ENCODE results near the gene CARD11.
"Not testable (repeated sequence)": the region's sequence is repeated elsewhere in the genome, so short reads cannot be mapped to it uniquely, and the experiment has no call there.

The CARD11 gene

GRCh38 chr7:2959103-2959680, 84.5 kb downstream of the CARD11 start:
- DNase-seq: no peak

- DNase-seq: no peak
These were observed 85.1 kb downstream of the CARD11 start for GRCh38 chr7:2958416-2959102.

DNA sequence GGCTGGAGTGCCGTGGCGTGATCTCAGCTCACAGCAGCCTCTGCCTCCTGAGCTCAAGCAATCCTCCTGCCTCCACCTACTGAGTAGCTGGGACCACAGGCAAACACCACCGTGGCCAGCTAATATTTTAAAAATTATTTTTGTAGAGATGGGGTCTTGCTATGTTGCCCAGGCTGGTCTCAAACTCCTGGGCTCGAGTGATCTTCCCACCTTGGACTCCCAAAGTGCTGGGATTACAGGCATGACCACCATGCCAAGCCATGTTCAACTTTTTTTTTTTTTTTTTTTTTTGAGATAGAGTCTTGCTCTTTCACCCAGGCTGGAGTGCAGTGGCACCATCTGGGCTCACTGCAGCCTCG, 86.3 kb downstream of the CARD11 start:
- not testable (repeated sequence) for DNase-seq

- DNase-seq: no peak
These were observed 86.9 kb downstream of the CARD11 start for GRCh38 chr7:2956526-2957368.

DNA sequence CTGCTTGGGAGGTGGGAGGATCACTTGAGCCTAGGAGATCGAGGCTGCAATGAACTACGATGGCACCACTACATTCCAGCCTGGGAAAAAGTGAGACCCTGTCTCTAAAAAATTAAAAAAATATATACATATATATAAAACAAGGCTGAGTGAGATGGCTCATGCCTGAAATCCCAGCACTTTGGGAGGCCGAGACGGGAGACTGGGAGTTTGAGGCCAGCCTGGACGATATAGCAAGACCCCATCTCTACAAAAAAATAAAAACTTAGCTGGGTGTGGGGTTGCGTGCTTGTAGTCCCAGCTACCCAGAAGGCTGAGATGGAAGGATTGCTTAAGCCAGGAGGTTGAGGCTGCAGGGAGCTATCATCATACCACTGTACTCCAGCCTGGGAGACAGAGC, 87.6 kb downstream of the CARD11 start:
- no peak for DNase-seq

GRCh38 chr7:2955269-2955668, 88.4 kb downstream of the CARD11 start:
- no peak for DNase-seq

GRCh38 chr7:2954433-2954853, 89.2 kb downstream of the CARD11 start:
- no peak for DNase-seq

DNA sequence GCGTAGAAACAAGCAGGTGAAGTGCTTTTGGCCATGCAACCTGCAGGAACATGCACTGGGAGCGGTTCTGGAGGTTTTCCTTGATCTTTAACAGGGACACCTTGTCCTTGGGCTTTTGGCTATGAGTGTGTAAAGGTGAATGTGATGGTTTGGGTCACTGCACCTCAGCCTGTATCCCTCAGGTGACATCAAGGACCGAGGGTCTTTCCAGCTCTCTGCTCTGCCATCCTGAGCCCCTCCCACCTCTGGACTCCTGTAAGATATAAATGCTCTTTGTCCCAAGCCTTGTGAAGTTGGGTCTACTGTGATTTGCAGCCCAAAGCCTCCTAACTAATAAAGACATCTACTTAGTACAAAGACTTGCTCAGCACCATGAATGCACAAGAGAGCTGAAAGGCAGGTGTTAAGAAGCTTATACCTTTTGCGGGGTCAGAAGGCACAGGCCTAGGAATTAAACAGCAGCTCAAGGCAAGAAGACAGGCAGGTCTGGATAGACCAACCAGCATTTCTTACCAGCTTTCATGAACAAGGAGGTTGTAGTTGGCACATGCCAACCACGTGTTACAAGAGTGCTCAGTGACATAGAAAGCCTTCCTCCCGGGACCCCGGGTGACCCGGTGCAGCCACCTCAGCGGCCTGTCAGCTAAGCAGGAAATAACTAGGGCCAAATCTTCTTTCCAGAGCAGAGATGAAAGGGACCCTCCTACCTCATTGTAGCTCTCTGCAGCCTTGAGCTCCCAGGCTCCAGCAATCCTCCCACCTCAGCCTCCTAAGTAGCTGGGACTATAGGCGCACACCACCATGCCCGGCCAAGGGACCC, 89.9 kb downstream of the CARD11 start:
- DNase-seq: no peak

GRCh38 chr7:2953099-2953498, 90.6 kb downstream of the CARD11 start:
- no peak for DNase-seq

DNA sequence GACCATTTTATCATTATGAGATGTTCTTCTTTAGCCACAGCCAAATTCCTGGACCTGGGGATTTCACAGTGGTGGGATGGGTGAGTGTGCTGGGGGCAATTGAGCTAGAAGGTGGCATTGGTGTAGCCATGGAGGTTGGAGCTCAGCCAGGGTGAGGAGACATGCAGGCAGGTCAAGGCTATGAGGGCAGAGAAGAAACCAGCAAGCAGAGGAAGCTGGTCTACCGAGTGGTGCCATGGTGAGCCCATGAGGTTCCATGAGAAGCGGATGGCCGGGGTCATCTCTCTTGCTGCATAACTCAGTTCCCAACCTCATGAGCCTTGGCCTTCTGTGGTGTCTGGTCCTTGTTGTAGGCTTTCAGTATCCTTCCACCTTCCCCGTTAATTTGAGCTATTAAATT, 91.4 kb downstream of the CARD11 start:
- DNase-seq: no peak

- DNase-seq: no peak
These were observed 93.1 kb downstream of the CARD11 start for GRCh38 chr7:2950578-2950977.

DNA sequence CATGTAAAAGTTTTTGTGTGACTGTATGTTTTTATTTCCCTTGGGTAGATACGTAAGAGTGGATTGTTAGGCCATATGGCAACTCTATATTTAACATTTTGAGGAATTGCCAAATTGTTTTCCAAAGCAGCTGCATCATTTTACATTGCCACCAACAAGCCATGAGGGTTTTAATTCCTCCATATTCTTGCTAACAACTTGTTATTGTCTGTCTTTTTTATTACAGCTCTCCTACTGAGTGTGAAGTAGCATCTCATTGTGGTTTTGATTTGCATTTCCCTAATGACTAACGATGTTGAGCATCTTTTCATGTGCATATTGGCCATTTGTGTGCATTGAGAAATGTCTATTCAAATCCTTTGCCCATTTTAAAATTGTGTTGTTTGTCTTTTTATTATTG, 94.9 kb downstream of the CARD11 start:
- no peak for DNase-seq

DNA sequence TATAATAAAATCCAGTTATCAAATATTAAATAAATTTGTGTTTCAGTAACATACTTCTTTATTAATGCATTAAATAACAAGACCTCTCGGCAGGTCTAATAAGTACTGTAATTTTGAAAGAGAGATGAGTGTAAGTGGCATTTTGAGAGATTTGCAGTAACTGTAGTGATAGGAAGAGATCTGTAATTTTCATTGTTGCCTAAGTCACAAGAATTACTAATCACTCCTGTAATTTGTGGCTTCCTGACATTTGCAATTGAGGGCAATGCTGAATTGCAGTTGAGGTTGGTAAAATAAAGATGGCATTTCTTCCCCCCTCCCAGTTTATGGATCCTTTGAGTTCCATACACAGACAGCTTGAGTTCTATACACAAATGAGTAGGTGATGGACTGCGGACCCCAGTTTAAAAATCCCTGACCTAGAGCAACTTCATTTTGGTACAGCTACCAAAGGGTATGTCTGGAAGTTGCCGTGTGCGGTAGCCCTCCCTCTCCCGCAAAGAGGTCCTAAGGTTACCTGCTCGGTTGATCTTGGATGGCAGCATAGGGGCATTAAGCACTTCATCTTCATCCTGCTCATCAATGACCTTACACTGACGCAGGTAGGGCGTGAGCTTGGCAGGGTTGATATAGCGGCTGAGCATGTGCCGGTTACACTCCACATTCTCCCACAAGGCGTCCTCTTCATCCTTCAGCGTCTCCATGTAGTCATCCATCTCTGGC, 96.4 kb downstream of the CARD11 start:
- no peak for DNase-seq

GRCh38 chr7:2945171-2945570, 98.5 kb downstream of the CARD11 start:
- no peak for DNase-seq

DNA sequence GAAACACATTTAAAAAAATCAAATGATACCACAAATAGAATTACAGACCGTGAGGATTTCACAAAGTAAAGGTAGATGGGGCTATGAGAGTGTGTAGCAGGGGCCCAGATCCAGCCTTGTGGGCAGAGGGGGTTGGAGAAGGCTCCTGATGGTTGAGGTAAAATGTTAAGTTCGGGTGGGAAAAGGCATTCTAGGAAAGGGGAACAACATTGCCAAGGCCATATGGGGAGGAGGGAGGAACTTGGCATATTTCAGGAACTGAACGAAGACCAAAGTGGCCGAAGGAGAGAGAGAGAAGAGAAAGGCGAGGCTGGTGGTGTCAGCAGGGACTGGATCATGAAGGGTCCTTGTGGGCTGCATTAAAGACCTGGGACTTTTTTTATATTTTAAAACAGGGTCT, 98.9 kb downstream of the CARD11 start:
- DNase-seq: no peak

GRCh38 chr7:2943851-2944601, 99.6 kb downstream of the CARD11 start:
- no peak for DNase-seq

DNA sequence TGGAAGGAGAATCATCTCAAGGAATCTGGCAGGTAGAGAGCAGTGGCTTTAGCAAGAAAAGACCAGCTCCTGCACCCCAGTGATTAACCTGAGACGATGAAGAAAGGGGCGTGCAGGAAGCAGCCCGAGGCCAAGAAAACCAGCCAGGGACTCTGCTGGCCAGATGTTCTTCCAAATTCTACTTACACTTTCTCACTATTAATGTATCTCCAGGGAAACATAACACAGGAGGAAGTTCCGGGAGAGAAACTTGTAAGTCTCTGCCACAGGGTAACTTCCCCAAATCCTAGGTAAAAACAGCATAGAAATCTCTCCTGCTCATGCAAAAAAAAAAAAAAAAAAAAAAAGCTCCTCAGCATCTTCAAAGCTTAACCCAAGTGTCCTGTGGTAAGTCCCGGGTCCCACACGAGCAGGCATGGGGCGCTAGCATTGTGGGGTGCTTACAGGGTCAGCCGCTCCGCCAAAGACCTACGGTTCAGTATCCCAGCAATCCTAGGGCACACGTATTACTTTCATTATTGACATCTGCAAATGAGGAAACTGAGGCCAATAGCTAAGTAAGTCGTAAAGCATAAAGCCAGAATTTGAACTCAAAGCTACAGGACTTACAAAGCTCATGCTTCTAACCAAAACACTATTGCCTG, 102.3 kb downstream of the CARD11 start:
- DNase-seq: no peak

- no peak for DNase-seq
These were observed 103.2 kb downstream of the CARD11 start for GRCh38 chr7:2940466-2940865.

DNA sequence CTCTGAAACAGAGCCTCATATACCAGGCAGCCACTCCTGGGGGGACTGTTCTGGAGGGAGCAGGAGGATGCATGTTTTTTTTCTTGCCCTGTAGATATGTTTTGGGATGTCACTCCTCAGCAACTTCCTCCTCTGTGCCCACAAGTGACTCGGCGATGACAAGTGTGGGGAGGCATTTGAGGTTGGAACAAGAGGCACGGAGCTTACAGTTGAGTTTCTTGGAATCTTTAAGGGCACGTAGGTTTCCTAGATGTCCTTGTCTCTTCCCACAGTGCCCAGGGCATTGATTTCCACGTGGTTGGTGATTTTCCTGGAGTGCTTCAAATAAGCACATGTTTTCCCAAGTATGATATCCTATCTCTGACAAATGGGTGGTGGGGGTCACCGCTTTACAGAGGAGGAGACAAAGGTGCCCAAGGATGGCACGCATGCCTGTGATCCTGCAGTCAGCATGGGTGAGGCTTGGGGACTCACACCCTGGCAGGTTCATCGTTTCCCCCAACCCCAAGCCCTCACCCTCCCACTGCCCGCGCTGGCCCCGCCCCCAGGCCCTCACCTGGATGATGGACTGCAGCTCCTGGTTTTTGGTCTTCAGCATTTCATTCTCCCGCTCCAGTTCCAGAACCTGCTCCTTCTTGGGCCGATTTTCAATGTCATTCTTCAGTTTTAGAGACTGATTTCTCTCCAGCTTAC, 104.3 kb downstream of the CARD11 start:
- no peak for DNase-seq

DNA sequence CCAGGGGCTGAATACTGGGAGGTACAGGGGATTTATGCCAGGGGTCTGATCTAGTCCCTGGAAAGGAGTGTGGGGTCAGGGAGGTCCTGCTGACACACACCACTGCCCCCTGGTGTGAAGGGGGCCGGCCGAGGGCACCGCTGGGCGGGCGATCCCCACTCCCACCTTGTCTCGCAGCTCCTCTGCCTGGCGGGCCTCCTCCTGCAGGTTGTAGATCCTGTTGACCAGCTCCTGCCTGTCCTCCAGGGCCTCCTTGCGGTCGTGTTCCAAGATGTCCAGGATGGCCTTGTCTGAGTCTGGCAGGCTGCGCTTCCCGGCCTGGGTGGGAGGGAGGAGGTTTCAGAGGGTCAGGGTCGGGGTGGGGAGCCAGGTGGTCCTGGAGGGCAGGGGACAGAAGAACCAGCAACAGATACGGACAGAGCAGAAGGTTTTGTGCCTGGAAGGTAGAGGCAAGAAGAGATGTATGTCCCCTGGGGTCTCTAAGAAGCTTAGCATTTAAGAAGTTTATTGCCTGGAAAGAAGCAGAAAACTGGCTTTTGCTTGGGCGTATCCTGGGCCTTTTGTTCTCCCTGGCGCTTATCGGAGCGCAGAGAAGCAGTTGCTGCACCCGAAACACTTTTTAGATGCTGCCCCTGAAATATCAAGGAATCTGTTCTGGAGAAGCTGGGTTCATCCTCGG, 105.0 kb downstream of the CARD11 start:
- DNase-seq: no peak
